Measurements from ENCODE around the gene NR2C2.
"Not testable (repeated sequence)": the region's sequence is repeated elsewhere in the genome, so short reads cannot be mapped to it uniquely, and the experiment has no call there.

The NR2C2 gene

GRCh38 chr3:14962762-14963161 is 15.4 kb downstream of the NR2C2 start:
- H3K4me1 Mint-ChIP-seq (ENCODE audit: low read depth): peaks cover 16% of the 10 kb centered on the region
- H3K27ac Mint-ChIP-seq: no peak overlapping the region
- no peak overlapping the region for H3K4me3 Mint-ChIP-seq
- peaks cover 20% of the 10 kb centered on the region for H3K36me3 Mint-ChIP-seq (ENCODE audit: low read depth)
- peaks cover 8% of the 10 kb centered on the region for H3K9me3 Mint-ChIP-seq
- H3K27me3 Mint-ChIP-seq (ENCODE audit: low read depth): no peaks in the 10 kb centered on the region

GRCh38 chr3:14967285-14967684 is 19.9 kb downstream of the NR2C2 start:
- Mint-ChIP-seq H3K27ac (no peak overlapping the region), H3K4me1 (ENCODE audit: low read depth) (peaks cover 4% of the 10 kb centered on the region), H3K36me3 (ENCODE audit: low read depth) (peaks cover 25% of the 10 kb centered on the region), H3K9me3 (peaks cover 8% of the 10 kb centered on the region), H3K27me3 (ENCODE audit: low read depth) (no peaks in the 10 kb centered on the region), H3K4me3 (no peak overlapping the region)

GRCh38 chr3:14969671-14970070 is 22.3 kb downstream of the NR2C2 start:
- Mint-ChIP-seq H3K27ac (no peak overlapping the region), H3K4me1 (ENCODE audit: low read depth) (no peaks in the 10 kb centered on the region), H3K36me3 (ENCODE audit: low read depth) (peaks cover 37% of the 10 kb centered on the region), H3K9me3 (peaks cover 8% of the 10 kb centered on the region), H3K27me3 (ENCODE audit: low read depth) (no peaks in the 10 kb centered on the region), H3K4me3 (no peak overlapping the region)

GRCh38 chr3:14976317-14976716 is 28.9 kb downstream of the NR2C2 start:
- Mint-ChIP-seq H3K9me3 (no peaks in the 10 kb centered on the region), H3K27ac (no peak overlapping the region), H3K4me3 (no peak overlapping the region), H3K36me3 (ENCODE audit: low read depth) (peaks cover 37% of the 10 kb centered on the region), H3K27me3 (ENCODE audit: low read depth) (no peaks in the 10 kb centered on the region), H3K4me1 (ENCODE audit: low read depth) (peaks cover 10% of the 10 kb centered on the region)

GRCh38 chr3:14980689-14981088 is 33.3 kb downstream of the NR2C2 start:
- H3K27me3 Mint-ChIP-seq (ENCODE audit: low read depth): no peaks in the 10 kb centered on the region
- no peak overlapping the region for H3K27ac Mint-ChIP-seq
- peaks cover 13% of the 10 kb centered on the region for H3K4me1 Mint-ChIP-seq (ENCODE audit: low read depth)
- H3K4me3 Mint-ChIP-seq: no peak overlapping the region
- peaks cover 5% of the 10 kb centered on the region for H3K9me3 Mint-ChIP-seq
- peaks cover 25% of the 10 kb centered on the region for H3K36me3 Mint-ChIP-seq (ENCODE audit: low read depth)

- Mint-ChIP-seq H3K27ac (no peak overlapping the region), H3K36me3 (ENCODE audit: low read depth) (peaks cover 16% of the 10 kb centered on the region), H3K4me3 (no peak overlapping the region), H3K27me3 (ENCODE audit: low read depth) (no peaks in the 10 kb centered on the region), H3K9me3 (peaks cover 5% of the 10 kb centered on the region), H3K4me1 (ENCODE audit: low read depth) (peaks cover 13% of the 10 kb centered on the region)
Measured at GRCh38 chr3:14984581-14985113, 37.3 kb downstream of the NR2C2 start.

GRCh38 chr3:14988988-14989394 is 41.6 kb downstream of the NR2C2 start:
- H3K4me3 Mint-ChIP-seq: no peak overlapping the region

GRCh38 chr3:14989943-14990779 is 42.8 kb downstream of the NR2C2 start:
- peaks cover 24% of the 10 kb centered on the region for H3K4me1 Mint-ChIP-seq (ENCODE audit: low read depth)
- H3K4me3 Mint-ChIP-seq: no peak overlapping the region
- no peaks in the 10 kb centered on the region for H3K9me3 Mint-ChIP-seq
- no peak overlapping the region for H3K27ac Mint-ChIP-seq
- H3K36me3 Mint-ChIP-seq (ENCODE audit: low read depth): peaks cover 7% of the 10 kb centered on the region
- H3K27me3 Mint-ChIP-seq (ENCODE audit: low read depth): no peaks in the 10 kb centered on the region

More at GRCh38 chr3:14988988-14989394, 41.6 kb downstream of the NR2C2 start:
- Mint-ChIP-seq H3K27me3 (ENCODE audit: low read depth) (no peaks in the 10 kb centered on the region), H3K4me1 (ENCODE audit: low read depth) (peaks cover 24% of the 10 kb centered on the region), H3K27ac (no peak overlapping the region), H3K9me3 (peaks cover 5% of the 10 kb centered on the region), H3K36me3 (ENCODE audit: low read depth) (peaks cover 14% of the 10 kb centered on the region)

- Mint-ChIP-seq H3K27me3 (ENCODE audit: low read depth) (no peaks in the 10 kb centered on the region), H3K4me3 (no peak overlapping the region), H3K36me3 (ENCODE audit: low read depth) (peaks cover 9% of the 10 kb centered on the region), H3K9me3 (no peaks in the 10 kb centered on the region), H3K27ac (no peak overlapping the region), H3K4me1 (ENCODE audit: low read depth) (peaks cover 24% of the 10 kb centered on the region)
Measured at GRCh38 chr3:14990780-14991148, 43.4 kb downstream of the NR2C2 start.

- Mint-ChIP-seq H3K27me3 (ENCODE audit: low read depth) (no peaks in the 10 kb centered on the region), H3K36me3 (ENCODE audit: low read depth) (peaks cover 9% of the 10 kb centered on the region), H3K27ac (no peak overlapping the region), H3K9me3 (no peaks in the 10 kb centered on the region), H3K4me1 (ENCODE audit: low read depth) (peaks cover 24% of the 10 kb centered on the region), H3K4me3 (no peak overlapping the region)
Measured at GRCh38 chr3:14991151-14991742, 43.9 kb downstream of the NR2C2 start.

- peaks cover 22% of the 10 kb centered on the region for H3K4me1 Mint-ChIP-seq (ENCODE audit: low read depth)
- H3K27me3 Mint-ChIP-seq (ENCODE audit: low read depth): no peaks in the 10 kb centered on the region
- no peak overlapping the region for H3K4me3 Mint-ChIP-seq
- H3K36me3 Mint-ChIP-seq (ENCODE audit: low read depth): peaks cover 4% of the 10 kb centered on the region
- H3K9me3 Mint-ChIP-seq: no peaks in the 10 kb centered on the region
- H3K27ac Mint-ChIP-seq: no peak overlapping the region
Measured at GRCh38 chr3:14991818-14992612, 44.6 kb downstream of the NR2C2 start.

GRCh38 chr3:14997941-14998340 is 50.6 kb downstream of the NR2C2 start:
- H3K9me3 Mint-ChIP-seq: peaks cover 4% of the 10 kb centered on the region
- no peaks in the 10 kb centered on the region for H3K27me3 Mint-ChIP-seq (ENCODE audit: low read depth)
- peaks cover 8% of the 10 kb centered on the region for H3K4me1 Mint-ChIP-seq (ENCODE audit: low read depth)
- no peak overlapping the region for H3K27ac Mint-ChIP-seq
- H3K4me3 Mint-ChIP-seq: no peak overlapping the region
- peaks cover 15% of the 10 kb centered on the region for H3K36me3 Mint-ChIP-seq (ENCODE audit: low read depth)

- peaks cover 18% of the 10 kb centered on the region for H3K36me3 Mint-ChIP-seq (ENCODE audit: low read depth)
- H3K27ac Mint-ChIP-seq; H3K4me3 Mint-ChIP-seq; H3K27me3 Mint-ChIP-seq (ENCODE audit: low read depth); H3K9me3 Mint-ChIP-seq; H3K4me1 Mint-ChIP-seq (ENCODE audit: low read depth): not testable (repeated sequence)
Measured at GRCh38 chr3:14999182-14999581, 51.8 kb downstream of the NR2C2 start.

GRCh38 chr3:15007681-15008141 is 60.3 kb downstream of the NR2C2 start:
- peaks cover 8% of the 10 kb centered on the region for H3K4me1 Mint-ChIP-seq (ENCODE audit: low read depth)
- no peak overlapping the region for H3K27ac Mint-ChIP-seq
- H3K9me3 Mint-ChIP-seq: no peaks in the 10 kb centered on the region
- H3K36me3 Mint-ChIP-seq (ENCODE audit: low read depth): peaks cover 13% of the 10 kb centered on the region
- H3K27me3 Mint-ChIP-seq (ENCODE audit: low read depth): no peaks in the 10 kb centered on the region
- H3K4me3 Mint-ChIP-seq: no peak overlapping the region
